Measurements from ENCODE around the gene SLC25A10. TPM values are rescaled to one million over a fixed set of nuclear protein-coding genes. Genes with fewer than 3 reads are reported as not detected.

The SLC25A10 gene
- total RNA-seq, 1 experiment from 2014 or later = 30.9 TPM

- H4K91ac ChIP-seq (ENCODE audit: insufficient read length, low read depth, low read length) = no peak overlapping the region
- Mint-ChIP-seq H3K4me1 (peaks cover 8 to 14% of the 10 kb centered on the region in 2 experiments; a peak in 3 of 4 replicates), H3K4me3 (no peak overlapping the region), H3K9me3 (no peaks in the 10 kb centered on the region), H3K36me3 (ENCODE audit: insufficient read depth in 1 of 3, low read depth in 3 of 3) (no peaks in the 10 kb centered on the region), H3K27me3 (ENCODE audit: low read depth) (peaks cover 4% of the 10 kb centered on the region), H3K27ac (no peak overlapping the region)
- no peaks in the 10 kb centered on the region for H3K27me3 ChIP-seq (ENCODE audit: insufficient read depth, low read length)
- H2AK5ac ChIP-seq (ENCODE audit: insufficient read length, low read length) = no peak overlapping the region
- H2BK12ac ChIP-seq (ENCODE audit: insufficient read length, low read depth, low read length) = no peak overlapping the region
- no peak for DNase-seq
- no peaks in the 10 kb centered on the region for H3K79me1 ChIP-seq (ENCODE audit: insufficient read depth, low read depth, low read length, poor library complexity, severe bottlenecking)
- H3K18ac ChIP-seq (ENCODE audit: insufficient read length, low read depth, low read length) = no peak overlapping the region
- no peak overlapping the region for H3T11ph ChIP-seq (ENCODE audit: low read length)
- no peak overlapping the region for H4K8ac ChIP-seq (replicated peaks; ENCODE audit: insufficient read length, low read depth, low read length)
- no peaks in the 10 kb centered on the region for H3K79me2 ChIP-seq (ENCODE audit: insufficient read depth, low read length)
- TF ChIP-seq, protein P1, sequence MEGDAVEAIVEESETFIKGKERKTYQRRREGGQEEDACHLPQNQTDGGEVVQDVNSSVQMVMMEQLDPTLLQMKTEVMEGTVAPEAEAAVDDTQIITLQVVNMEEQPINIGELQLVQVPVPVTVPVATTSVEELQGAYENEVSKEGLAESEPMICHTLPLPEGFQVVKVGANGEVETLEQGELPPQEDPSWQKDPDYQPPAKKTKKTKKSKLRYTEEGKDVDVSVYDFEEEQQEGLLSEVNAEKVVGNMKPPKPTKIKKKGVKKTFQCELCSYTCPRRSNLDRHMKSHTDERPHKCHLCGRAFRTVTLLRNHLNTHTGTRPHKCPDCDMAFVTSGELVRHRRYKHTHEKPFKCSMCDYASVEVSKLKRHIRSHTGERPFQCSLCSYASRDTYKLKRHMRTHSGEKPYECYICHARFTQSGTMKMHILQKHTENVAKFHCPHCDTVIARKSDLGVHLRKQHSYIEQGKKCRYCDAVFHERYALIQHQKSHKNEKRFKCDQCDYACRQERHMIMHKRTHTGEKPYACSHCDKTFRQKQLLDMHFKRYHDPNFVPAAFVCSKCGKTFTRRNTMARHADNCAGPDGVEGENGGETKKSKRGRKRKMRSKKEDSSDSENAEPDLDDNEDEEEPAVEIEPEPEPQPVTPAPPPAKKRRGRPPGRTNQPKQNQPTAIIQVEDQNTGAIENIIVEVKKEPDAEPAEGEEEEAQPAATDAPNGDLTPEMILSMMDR (conservative IDR thresholded peaks at IDR 0.05) = no peak
- no peak overlapping the region for H3K4me2 ChIP-seq (ENCODE audit: insufficient read depth, insufficient read length, low read length)
- no peak overlapping the region for H3K14ac ChIP-seq (ENCODE audit: insufficient read depth, low read length)
- H3K27ac ChIP-seq (ENCODE audit: insufficient read length, low read depth, low read length) = no peak overlapping the region
- no peaks in the 10 kb centered on the region for H3K9me3 ChIP-seq (ENCODE audit: control insufficient read depth, low read depth, low read length)
- H3K23me2 ChIP-seq (ENCODE audit: insufficient read length, low read depth, low read length, poor library complexity, severe bottlenecking) = no peaks in the 10 kb centered on the region
- H2BK15ac ChIP-seq (ENCODE audit: low read depth, low read length) = no peak overlapping the region
- no peak overlapping the region for H2BK20ac ChIP-seq (ENCODE audit: low read depth, low read length, poor library complexity, severe bottlenecking)
- no peak overlapping the region for H3K23ac ChIP-seq (ENCODE audit: insufficient read length, low read depth, low read length)
- no peak overlapping the region for H3K56ac ChIP-seq (ENCODE audit: insufficient read length, low read depth, low read length)
- no peak overlapping the region for H2BK120ac ChIP-seq (ENCODE audit: low read depth, low read length, poor library complexity, severe bottlenecking)
- no peaks in the 10 kb centered on the region for H4K20me1 ChIP-seq (ENCODE audit: control insufficient read depth, insufficient read depth, insufficient read length)
- H3K4ac ChIP-seq (ENCODE audit: low read depth, low read length) = no peak overlapping the region
- no peak overlapping the region for H2BK5ac ChIP-seq (ENCODE audit: insufficient read length, low read length)
- H3K4me1 ChIP-seq (ENCODE audit: insufficient read depth, low read length) = no peaks in the 10 kb centered on the region
- H2AFZ ChIP-seq (ENCODE audit: low read length) = no peak overlapping the region
- no peak overlapping the region for H3K9ac ChIP-seq (ENCODE audit: extremely low read depth, insufficient read length, low read length)
- no CpG with 5 or more reads among the region's 9 CpGs for WGBS (ENCODE audit: extremely low coverage, insufficient read length, low lambda C conversion rate)
- no peak overlapping the region for H4K5ac ChIP-seq (ENCODE audit: insufficient read length, low read depth, low read length)
Measured at GRCh38 chr17:81725439-81725838, 13.4 kb downstream of the SLC25A10 start.
